ENCODE results near the gene SRP68.

SRP68 gene

DNA sequence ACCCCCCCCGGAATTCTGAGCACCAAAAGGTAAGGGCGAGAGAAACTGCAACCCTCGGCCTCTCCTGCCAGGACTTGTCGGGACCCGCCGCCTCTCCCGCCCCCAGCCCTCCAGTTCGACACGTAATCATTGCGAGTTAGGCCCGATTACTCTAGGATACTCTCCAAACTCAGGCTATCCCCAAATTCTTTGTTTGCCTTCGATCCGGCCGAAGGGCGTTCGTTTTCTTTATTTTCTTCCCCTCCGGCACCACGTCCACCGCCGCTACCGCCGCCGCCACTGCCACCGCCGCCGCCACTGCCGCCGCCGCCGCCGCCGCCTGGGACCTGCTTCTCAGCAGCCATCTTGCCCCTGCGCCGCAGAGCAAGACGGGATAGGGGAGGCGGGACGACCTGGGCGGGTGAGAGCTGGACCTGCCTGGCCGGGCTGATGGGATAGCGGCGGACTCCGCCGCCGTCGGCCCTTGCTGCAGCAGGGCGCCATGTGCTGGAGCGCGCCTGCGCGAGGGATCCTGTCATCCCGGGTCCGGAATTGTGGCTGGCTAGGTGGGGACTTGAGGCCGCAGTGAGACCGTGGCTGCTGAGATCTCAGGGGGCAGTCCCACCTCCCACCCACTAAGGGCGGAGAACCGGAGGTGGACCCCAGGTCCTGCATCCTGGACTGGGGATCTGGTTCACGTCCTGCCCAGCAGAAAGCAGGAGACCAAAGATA, at the start of gene SRP68:
TSS of gene SRP68 (minus strand) at position 370 of the 711 bp plus-strand sequence. CDS start at position 344, 26 bp downstream.
- FAIRE-seq: no peak

DNA sequence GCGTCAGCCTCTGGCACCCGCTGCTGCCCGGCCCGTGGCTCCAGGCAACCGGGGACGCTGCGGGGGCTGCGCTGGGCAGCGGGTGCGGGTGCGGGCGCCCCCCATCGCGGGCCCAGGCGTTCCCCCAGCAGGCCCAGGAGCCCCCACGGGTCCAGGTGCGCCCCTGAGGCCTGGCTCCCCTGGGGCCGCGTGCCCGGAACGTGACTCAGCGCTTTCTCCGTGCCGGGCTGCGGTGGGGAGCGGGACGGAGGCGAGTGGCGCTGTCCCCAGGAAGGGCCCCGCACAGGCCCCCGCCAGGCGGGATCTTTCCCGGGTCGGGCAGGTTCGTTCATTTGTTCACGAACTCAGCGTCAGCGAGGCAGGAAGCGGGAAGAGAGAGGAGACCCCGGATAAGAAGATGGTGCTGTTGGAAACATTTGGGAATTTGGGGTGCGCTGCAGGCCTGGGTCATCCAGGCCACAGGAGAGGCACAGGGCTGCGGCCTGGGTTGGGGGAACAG, 49.7 kb upstream of the SRP68 start:
- no peak for FAIRE-seq

DNA sequence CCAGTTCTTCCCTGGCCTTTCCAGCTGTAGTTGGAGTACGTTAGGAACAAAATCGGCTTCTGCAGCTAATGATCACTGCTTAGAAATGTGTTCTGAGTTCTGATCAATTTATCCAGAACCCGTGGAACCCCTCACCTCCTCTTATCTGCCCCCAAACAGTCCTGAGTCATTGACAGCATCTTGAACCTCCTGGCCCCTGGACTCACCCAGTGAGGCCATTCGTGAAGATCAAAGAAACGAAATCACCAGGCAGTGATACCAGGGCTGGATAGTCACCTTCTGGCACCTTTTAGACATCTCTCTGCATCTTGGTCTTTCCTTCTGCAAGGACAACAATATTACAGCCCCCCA, 48.3 kb upstream of the SRP68 start:
- no peak for FAIRE-seq

DNA sequence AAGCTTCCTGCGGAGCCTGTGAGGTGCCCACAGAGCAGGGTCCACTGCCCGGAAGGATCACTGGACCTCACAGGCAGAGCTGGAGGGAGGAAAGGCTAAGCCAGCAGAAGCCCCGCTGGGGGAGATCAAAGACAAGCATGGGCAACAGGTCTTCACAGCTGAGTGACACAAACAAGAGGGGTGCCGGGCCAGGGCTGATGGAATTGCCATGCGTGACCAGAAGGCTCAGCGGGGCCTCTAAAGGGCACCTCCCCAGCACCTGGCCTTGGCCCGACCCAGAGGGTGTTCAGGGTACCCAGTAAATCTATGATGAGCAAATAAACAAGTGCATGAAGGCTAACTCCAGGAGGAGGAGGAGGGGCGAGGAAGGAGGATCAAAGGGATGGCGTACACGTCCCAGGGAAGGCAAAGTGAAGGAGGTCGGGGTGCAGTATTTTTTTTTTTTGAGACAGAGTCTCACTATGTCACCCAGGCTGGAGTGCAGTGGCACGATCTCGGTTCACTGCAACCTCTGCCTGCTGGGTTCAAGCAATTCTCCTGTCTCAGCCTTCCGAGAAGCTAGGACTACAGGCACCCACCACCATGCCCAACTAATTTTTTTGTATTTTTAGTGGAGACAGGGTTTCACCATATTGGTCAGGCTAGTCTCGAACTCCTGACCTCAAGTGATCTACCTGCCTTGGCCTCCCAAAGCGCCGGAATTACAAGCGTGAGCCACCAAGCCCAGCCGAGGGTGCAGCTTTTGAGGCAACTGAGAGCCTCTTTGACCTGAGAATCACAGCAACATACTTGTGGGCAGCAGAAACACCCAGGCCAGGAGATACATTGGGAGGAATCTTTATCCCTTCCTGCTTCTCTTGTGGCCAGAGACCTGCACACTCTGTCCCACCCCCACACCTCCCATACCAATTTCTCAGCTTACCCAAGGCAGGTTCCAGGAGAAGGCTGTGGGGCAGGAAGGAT, 47.4 kb upstream of the SRP68 start:
- FAIRE-seq: no peak

DNA sequence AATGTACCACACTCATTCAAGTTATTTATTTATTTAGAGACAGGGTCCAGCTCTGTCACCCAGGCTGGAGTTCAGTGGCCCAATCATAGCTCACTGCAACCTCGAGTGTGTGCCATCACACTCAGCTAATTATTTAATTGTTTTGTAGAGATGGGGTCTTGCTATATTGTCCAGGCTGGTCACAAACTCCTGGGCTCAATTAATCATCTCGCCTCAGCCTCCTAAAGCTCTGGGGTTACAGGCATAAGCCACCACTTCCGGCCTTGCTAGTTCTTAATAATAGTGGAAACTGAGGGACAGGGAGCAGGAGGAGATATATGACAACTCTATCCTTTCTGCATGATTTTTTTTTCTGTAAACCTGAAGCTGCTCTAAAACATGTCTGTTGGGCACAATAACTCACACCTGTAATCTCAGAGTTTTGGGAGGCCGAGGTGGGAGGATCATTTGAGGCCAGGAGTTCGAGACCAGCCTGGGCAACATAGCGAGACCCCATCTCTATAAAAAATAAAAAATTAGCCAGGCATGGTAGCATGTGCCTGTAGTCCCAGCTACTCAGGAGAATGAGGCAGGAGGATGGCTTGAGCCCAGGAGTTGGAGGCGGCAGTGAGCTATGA, 42.9 kb upstream of the SRP68 start:
- no peak for FAIRE-seq

DNA sequence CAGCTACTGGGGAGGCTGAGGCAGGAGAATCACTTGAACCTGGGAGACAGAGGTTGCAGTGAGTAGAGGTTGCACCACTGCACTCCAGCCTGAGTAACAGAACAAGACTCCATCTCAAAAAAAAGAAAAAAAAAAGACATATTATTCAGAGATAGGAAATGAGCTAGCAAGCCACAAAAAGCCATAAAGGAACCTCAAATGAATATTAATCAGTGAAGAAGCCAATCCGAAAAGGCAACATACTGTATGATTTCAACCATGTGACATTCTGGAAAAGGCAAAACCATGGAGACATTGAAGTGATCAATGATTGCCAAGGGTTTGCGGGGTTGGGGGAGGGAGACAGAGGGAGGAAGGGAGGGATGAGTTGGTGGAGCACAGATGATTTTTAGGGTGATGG, 39.6 kb upstream of the SRP68 start:
- no peak for FAIRE-seq

DNA sequence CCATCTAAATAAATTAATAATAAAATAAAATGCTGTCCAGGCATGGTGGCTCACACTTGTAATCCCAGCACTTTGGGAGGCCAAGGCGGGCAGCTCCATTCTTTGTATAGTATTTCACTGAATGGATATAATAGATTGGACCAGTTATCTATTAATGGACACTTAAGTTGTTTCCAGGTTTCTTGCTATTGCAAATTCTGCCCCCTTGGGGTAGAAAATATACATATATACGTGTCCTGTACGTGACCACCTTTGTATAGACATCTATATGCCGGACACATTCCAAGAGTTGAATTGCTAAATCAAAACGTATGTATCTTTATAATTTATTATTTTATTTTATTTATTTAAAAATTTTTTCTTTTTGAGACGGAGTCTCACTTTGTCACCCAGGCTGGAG, 35.2 kb upstream of the SRP68 start:
- no peak for FAIRE-seq

DNA sequence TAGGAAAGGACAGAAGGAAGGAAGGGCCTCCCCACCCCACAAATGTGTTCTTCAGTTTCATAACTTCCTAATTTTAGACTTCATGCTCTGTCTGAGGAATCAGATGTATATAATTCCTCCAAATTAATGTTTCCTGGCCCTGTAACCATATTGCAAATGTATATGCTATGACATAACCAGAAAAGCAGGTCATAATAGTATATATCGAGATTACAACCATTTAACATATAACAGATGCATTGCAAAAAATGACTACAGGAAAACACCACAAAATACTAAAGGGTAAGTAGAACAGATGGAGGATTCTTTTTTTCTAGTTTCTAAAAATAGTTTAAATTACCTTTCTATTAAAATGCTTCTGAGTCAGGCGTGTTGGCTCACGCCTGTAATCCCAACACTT, 34.4 kb upstream of the SRP68 start:
- no peak for FAIRE-seq

DNA sequence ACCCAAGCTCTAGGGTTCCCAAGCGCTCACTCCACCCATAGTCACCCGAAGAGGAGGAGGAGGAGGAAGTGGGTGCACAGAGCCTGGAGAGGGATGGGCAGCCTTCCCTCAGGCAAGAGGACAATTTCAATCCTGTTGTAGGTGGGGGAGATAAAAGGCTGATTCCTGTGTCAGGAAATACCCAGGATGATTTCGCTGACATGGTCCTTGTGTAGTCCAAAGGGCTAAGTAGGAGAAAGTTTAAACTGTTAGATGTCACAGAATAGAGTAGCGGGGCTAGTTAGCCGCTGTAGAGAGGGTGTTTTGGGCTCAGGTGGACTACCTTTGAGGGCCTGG, 32.5 kb upstream of the SRP68 start:
- FAIRE-seq: no peak

DNA sequence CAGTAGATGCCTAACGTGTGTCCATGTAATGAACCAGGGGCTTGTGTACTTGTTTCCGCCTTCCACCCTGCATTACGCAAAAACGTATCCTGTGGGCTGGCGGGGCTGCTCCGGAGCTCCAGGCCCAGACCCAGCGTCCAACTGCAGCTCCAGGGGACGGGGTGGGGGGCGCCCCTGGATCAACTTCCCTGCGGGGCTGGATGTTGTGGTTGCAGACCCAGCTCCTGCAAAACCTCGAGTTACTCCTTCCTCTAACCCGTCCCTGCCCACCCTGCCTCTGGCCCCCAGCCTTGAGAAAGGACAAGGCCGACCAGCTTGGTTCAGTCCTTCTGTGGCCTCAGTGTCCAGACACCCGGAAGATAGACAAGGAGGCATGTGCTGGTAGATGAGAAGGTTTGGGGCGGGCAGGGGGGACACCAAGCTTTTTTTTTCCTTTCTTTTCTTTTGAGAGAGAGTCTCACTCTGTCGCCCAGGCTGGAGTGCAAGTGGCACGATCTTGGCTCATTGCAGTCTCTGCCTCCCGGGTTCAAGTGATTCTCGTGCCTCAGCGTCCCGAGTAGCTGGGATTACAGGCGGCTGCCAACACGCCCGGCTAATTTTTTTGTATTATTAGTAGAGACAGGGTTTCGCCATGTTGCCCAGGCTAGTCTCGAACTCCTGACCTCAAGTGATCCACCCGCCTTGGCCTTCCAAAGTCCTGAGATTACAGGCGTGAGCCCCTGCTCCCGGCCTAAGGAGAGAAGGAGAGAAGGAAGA, 32.0 kb upstream of the SRP68 start:
- FAIRE-seq: no peak

DNA sequence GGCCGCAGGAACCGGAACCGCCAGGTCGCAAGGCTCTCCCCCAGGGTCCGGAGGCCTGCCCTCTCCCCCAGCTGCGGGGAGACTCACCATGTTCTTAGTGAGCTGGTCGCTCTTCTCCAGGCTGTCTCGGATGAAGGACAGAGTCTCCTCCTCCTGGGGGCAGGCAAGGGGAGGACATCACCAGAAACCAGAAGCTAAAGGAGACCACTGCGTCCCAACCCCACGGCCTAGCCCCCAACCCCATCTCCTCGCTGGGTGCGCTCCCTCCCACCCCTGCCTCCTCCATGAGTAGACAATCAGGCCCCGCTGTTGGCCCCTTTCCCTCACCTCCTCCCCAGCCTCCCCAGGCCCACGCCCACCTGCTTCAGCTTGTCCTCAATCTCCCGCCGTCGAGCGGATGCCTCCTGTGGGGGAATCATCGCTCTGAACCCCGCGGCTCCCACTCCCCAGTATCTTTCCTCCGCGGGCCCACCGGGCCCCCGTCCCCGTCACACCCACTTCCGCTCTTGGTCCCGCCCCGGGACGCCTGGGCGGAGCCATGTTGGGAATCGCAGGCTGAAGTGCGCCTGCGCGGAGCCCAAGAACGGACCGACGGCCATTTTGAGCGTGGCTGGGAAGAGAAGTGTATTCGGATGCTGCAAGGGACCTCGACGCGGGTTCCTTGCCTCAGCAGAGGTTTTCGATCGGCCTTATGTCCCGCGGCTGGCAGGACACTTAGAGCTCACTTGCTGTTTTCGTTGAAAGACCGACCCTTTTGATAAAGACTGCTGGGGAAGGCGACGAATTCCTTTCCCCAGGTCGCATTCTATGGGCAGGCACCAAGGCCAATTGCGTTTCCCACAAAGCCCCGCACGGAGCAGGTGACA, 31.2 kb upstream of the SRP68 start, which contains the start of gene EXOC7:
TSS of gene EXOC7 (minus strand) at position 514 of the 866 bp plus-strand sequence. CDS start at position 419, 95 bp downstream.
- no peak for FAIRE-seq

DNA sequence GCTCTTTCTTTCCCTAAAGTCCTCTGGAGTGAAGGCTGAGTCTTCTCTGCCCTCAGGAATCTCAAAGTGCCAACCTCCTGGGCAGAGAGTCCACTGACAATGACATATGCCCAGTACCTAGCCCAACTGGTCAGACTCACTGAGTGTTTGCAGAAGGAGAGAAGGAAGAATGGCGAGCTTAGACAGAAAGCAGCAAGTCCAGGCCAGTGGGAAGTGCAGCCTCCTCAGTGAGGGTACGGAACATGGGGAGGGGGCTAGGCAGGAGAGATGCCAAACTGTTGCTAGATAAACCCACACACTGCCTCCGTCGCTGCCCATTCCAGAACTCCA, 30.6 kb upstream of the SRP68 start:
- FAIRE-seq: no peak

DNA sequence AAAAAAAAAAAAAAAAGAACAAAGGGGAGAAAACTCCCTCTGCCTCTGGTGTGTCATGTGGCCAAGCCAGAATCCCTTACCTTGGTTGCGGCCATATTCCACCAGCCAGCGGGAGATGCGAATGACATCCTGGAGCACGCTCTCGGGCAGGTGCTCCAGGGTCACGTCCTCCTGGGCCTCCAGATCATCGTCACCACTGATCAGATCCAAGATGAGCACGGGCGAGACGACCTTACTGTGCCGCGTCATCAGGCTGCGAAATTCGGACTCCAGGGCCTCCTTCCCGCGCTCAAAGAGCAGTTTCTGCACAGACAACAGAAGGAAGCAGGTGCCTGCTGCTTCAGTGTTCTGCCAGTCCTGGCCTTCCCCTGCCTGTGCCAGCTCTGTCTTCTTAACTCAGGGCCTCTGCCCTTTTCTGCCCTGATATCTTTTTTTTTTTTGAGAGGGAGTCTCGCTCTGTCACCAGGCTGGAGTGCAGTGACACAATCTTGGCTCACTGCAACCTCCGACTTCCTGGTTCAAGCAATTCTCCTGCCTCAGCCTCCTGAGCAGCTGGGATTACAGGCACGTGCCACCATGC, 25.5 kb upstream of the SRP68 start:
- no peak for FAIRE-seq

DNA sequence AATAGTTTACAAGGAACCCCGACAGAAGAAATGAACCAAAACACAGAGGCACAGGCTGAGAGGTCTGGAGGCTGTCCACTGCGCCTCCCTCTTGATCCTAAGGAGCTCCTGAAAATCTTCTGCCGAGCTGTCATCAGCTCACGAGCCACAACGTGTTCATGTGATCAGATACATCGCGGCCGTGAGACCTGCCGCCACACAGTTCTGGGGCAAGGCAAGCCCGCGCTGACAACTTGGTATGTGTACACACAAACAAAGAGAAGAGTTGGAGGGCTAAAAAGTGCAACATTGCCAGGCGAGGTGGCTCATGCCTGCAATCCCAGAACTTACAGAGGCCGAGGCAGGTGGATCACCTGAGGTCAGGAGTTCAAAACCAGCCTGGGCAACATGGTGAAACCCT, 23.6 kb upstream of the SRP68 start:
- no peak for FAIRE-seq

DNA sequence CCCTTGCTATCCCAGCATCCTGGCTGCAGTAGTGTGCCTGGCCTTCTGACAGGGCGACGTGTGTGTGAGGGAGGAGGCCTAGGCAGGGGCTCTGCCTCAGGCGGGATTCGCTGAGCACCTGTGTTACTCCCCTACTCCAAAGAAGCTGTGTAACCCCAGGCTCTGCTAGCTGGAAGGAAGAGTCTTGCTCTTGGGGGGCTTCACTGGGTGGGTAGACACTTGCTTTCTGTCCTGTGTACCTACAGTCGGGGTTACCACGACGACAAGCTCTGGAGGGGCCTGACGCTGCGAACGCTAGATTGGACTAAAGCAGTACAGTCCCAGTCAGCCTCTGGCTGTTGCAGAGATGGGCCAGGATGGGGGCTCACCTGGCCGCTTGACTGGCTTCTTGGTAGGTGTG, 21.7 kb upstream of the SRP68 start:
- no peak for FAIRE-seq

DNA sequence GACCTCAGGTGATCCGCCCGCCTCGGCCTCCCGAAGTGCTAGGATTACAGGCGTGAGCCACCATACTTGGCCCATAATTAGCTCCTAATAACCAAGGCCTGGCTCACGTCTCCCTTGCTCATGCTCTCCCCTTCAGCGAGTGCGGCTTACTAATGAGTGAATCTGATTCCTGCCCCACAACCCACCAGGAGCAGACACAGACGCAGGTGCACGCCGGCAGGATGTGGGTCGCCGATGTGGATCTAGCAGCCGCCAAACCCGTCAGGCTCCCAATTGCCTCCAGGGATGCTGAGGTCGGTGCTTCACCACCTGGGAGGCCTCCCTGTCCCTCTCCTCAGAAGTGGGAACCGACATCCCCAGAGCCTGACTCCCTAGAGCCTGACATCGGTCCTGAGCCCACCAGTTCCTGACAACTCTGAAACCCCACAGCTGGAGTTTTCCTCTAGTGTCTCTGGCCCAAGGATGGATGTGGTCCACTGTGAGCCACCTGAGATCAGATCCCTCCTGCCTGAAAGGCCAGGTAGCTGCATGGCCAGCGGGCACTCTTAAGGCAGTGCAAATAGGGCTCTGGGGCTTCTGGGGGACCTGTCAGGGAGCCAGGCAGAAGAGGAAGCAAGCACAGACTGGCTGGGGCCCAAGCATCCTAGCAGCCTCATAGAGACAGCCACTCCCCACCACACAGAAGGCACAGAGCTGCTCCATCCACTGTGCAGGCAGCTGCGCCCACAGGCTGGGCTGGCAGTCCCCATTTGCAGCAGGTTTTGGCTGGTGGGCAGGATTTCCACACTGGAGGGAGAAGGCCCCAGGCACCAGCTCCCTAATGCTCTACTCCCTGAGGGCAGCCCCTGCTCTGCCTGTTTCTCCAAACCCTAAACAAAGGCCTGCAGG, 20.5 kb upstream of the SRP68 start:
- no peak for FAIRE-seq

DNA sequence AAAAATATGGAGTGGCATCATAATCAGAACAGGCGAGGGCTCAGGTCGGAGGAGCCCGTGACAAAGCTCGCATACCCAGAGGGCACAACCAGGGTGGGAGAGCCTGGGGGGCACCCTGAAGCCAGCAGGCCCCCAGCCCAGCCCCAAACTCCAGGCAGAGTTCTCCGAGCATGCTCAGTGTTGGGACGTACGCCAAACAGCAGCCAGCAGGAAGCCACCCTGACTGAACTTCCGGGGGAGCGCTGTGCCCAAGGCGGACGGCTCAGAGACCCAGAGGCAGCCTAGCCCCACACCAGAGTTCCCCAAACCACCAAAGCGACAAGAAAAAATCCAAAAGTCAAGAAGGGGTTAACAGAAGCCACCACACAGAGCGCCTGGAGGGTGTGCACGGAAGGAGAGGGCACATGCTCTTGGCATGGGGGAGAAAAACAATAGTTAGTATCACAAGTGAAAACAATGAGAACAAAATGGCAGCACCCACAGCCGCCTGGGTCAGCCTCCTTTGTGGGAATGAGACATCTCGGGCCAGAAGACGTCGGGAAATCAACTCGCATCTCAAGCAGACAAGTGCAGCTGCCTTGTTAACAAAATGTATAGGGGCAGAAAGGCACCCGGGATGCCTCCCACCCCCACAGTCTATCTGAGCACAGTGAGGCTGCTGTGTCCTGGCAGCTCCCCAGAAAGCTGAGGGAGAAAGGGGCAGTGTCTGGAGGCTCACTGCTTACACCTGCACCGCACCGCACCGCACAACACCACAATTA, 19.4 kb upstream of the SRP68 start:
- no peak for FAIRE-seq

DNA sequence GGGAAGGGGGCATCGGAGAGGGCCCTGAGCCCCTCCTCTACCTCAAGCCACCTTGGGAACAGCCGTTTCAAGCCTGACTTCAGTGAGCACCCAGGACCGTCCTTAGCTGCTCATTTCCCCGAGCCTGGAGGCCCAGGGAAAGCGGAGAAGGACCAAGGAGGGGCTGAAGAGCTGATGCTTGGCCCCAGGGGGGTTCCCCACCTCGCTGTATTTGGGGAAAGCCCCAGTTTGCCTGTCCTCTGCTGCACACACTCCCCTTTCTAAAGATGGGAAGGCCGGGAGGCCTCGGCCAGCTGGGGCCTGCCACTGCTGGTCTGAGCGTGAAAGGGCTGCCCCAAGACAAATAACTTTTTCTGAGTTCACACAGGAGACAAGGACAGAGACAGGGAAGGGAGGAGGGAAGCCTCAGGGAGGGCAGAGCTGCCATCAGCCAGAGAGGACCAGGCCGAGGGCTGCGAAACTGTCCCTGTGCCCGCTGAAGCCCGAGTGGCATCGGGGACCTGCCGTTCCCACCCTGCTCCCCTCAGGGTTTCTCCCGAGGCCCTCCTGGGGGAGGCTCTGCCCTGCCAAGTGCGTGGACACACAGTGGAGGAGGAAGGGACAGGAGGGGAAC, 18.3 kb upstream of the SRP68 start:
- FAIRE-seq: no peak

Data from TTC549 (cell line).